ENCODE results near the gene C6orf62.
A peak's percentile ranks its signal among the peaks of the same experiment; 100 is the strongest.
"Not testable (repeated sequence)": the region's sequence is repeated elsewhere in the genome, so short reads cannot be mapped to it uniquely, and the experiment has no call there.

C6orf62 gene

GRCh38 chr6:24721461-24722215 lies 2.7 kb upstream of the C6orf62 start:
- TF ChIP-seq CTCF (conservative IDR thresholded peaks at IDR 0.05; ENCODE audit: low read depth, low read length): no peak
- no peak for DNase-seq (ENCODE audit: low read depth)
- H3K4me3 ChIP-seq (ENCODE audit: low read length): peak overlapping the region; percentile 72

DNA sequence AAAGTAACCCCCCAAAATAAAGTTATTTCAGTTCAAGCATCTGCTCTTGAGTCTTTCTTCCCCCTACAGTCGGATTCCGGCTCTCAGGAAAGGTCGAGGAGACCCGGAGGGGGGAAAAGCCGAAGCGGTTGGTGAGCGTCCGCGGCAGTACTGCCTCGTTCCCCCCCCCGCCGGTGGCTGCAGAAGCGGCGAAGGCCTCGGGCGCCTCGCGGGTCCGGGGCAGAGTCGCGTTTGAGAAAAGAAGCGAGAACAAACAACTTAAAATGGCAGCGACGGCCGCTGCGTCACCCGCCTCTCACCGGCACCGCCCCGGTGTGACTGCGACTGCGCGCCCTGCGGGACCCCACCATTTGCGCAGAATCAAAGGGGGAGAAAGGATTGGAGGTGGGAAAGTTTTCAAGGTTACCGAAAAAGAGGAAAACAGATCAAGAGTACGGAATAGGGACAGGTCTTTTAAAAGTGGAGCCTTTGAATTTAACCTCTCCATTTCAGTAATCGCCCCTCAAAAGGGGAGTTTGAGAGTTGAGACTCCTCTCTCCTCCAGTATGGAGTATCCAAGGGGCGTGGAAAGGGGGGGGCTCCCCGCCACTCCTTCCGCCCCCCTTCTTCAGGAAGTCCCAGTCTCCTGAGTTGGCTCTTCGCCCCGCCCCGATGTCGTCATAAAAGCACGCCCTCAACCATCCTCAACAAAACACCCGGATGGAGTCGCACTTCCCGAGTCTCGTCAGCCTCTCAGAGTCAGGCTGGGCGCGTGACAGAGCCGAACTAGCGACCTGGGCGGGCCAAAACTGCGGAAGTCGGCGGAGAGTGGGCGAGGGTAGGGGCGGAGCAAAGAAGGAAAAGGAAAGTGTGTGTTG lies 1.9 kb upstream of the C6orf62 start:
- peak overlapping the region; percentile 98 for H3K4me3 ChIP-seq (ENCODE audit: low read length)
- peak; percentile 99 for DNase-seq (ENCODE audit: low read depth)
- no peak for TF ChIP-seq CTCF (conservative IDR thresholded peaks at IDR 0.05; ENCODE audit: low read depth, low read length)

GRCh38 chr6:24720131-24720603 lies 1.2 kb upstream of the C6orf62 start:
- DNase-seq (ENCODE audit: low read depth): no peak
- H3K4me3 ChIP-seq (ENCODE audit: low read length): peak overlapping the region; percentile 98
- no peak for TF ChIP-seq CTCF (conservative IDR thresholded peaks at IDR 0.05; ENCODE audit: low read depth, low read length)

DNA sequence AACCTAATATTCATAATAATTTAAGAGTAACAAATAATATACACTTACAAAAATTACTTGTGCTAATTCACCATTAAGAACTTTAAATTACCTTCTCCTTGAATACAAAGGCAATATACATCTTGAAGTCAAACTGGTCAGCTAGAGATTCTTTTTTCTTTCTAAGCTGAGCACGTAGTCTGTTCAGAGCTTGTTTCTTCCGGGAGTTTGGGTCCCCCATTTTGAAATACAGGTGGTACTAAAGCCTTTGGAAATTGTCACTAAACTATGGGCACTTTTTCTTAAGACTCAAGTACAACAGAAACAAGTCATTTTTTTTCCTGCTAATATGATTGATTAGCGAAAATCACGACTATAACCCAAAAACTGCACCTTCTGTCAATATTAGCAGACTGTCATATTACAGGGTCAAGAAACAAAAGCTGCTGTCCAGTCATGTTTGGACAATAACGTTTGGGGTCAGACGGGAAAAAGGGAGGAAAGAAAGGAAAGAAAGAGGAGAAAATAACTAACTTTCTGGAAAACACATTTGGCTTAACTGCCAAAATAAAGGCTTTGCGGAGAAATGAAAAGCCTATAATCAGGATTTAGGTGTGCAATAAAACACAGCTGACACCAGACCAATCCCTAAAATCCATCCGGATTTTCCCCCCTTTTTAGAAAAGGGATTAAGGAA lies 367 bp downstream of the C6orf62 start:
- H3K4me3 ChIP-seq (ENCODE audit: low read length): peak overlapping the region; percentile 98
- no peak for DNase-seq (ENCODE audit: low read depth)
- TF ChIP-seq CTCF (conservative IDR thresholded peaks at IDR 0.05; ENCODE audit: low read depth, low read length): no peak

DNA sequence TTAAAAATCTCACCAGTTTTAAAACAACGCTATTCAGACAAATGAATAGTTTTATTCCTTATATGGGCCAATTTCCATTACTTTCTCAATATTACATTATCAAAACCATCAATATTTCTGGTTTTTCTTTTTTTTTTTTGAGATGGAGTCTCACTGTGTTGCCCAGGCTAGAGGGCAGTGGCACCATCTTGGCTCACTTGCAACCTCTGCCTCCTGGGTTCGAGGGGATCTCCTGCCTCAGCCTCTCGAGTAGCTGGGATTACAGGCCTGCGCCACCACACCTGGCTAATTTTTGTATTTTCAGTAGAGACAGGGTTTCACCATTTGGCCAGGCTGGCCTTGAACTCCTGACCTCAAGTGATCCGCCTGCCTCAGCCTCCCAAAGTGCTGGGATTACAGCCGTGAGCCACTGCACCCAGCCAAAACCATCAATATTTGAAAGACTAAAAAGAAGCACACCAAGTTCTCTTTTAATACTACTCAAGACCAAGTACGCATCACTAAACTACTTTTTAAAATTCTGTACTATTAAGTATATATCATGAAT lies 2.3 kb downstream of the C6orf62 start:
- H3K4me3 ChIP-seq (ENCODE audit: low read length): peak overlapping the region; percentile 98
- DNase-seq (ENCODE audit: low read depth): not testable (repeated sequence)

- no peak overlapping the region for H3K4me3 ChIP-seq (ENCODE audit: low read length)
- DNase-seq (ENCODE audit: low read depth): no peak
- TF ChIP-seq CTCF (conservative IDR thresholded peaks at IDR 0.05; ENCODE audit: low read depth, low read length): no peak
Measured at GRCh38 chr6:24710519-24711303, 8.2 kb downstream of the C6orf62 start.

All from retinal pigment epithelial cell (primary cell).